ENCODE results near the gene RBFOX2.

GRCh38 chr22:35842519-35842913 lies 186.1 kb downstream of the RBFOX2 start:
- TF ChIP-seq CTCF (IDR thresholded peaks at IDR 0.05) (no peak), POLR2A (IDR thresholded peaks at IDR 0.05) (no peak)

Data from adrenal gland (tissue), 5 donors.